Panc1 (cell line): Measurements from ENCODE around the gene SMYD5.

Source experiments
- CTCF ChIP-seq: fragments of 450-650 bp; IDR thresholded peaks from 2 replicates; pipeline ENCODE4 v1.5.1; 2017; ENCODE audit warnings: mild to moderate bottlenecking
- POLR2AphosphoS5 ChIP-seq: IDR thresholded peaks from 2 replicates; pipeline ENCODE4 v1.6.1; 2012; ENCODE audit warnings: mild to moderate bottlenecking, low read depth, low read length, moderate library complexity
- REST ChIP-seq, 2 experiments: IDR thresholded peaks; 2 replicates each; pipeline ENCODE4 v1.6.1; 2011 to 2012; ENCODE audit warnings: low read depth in 2 of 2, control low read depth in 1 of 2, low read length in 1 of 2, mild to moderate bottlenecking in 1 of 2, moderate library complexity in 1 of 2; ENCODE audit not compliant: insufficient read depth in 1 of 2
- TCF7L2 ChIP-seq: IDR thresholded peaks from 2 replicates; pipeline ENCODE4 v1.6.1; 2011; ENCODE audit warnings: mild to moderate bottlenecking, low read depth, low read length, inconsistent platforms

GRCh38 chr2:73268366-73268829, 54.4 kb downstream of the SMYD5 start:
- TF ChIP-seq CTCF, result no peak
- no peak for TF ChIP-seq POLR2AphosphoS5
- no peak for TF ChIP-seq REST (IDR thresholded peaks at IDR 0.05; ENCODE audit: insufficient read depth in 1 of 2, low read depth in 2 of 2, low read length in 1 of 2)
- TF ChIP-seq TCF7L2, result no peak
